Naive thymus-derived CD4-positive, alpha-beta T cell (primary cell): ENCODE results near the gene MYO1F. TPM values are rescaled to one million over a fixed set of nuclear protein-coding genes. Genes with fewer than 3 reads are reported as not detected.

Source experiments
- ATAC-seq: fragments of 150-1000 bp; cut with Tn5 transposase; 2 replicates; pipeline ENCODE4 v1.10.0; 2021; ENCODE audit warnings: mild to moderate bottlenecking, moderate library complexity
- CTCF ChIA-PET: fragments of 350-600 bp; sonication (Branson Sonifier 250); formaldehyde crosslinking; loops from one replicate; lab custom pipeline; 2021; ENCODE audit warnings: antibody characterized with exemption; lab: Charles Lee
- POLR2A ChIA-PET: fragments of 350-600 bp; sonication (Branson Sonifier 250); formaldehyde crosslinking; loops from one replicate; lab custom pipeline; 2021; ENCODE audit warnings: antibody characterized with exemption, inconsistent platforms; lab: Charles Lee
- DNase-seq, 9 donors: peaks; one replicate each; pipeline versions ENCODE4 v3.0.0 to v3.0.0-alpha.2; 2020 to 2022; ENCODE audit warnings: mixed read lengths in 1 of 9
- H3K27ac ChIP-seq: one replicate; pipeline ENCODE4 v1.7.0; 2013; ENCODE audit warnings: mild to moderate bottlenecking, low read depth, low read length, moderate library complexity
- H3K27me3 ChIP-seq, 2 donors: one replicate each; pipeline ENCODE4 v1.7.0; 2013; ENCODE audit warnings: low read length in 2 of 2, mild to moderate bottlenecking in 2 of 2, moderate library complexity in 2 of 2; ENCODE audit not compliant: control insufficient read depth in 2 of 2, insufficient read depth in 2 of 2
- H3K36me3 ChIP-seq, 3 experiments: 1 replicate in 2 of 3; 2 replicates in 1 of 3; pipeline ENCODE4 v1.7.0; 2013; ENCODE audit warnings: low read length in 3 of 3, mild to moderate bottlenecking in 3 of 3, moderate library complexity in 1 of 3; ENCODE audit not compliant: insufficient read depth in 3 of 3, control insufficient read depth in 2 of 3
- H3K4me1 ChIP-seq, 2 donors: one replicate each; pipeline ENCODE4 v1.7.0; 2013; ENCODE audit warnings: low read length in 2 of 2, mild to moderate bottlenecking in 2 of 2, moderate library complexity in 1 of 2; ENCODE audit not compliant: control insufficient read depth in 2 of 2, insufficient read depth in 2 of 2
- H3K4me3 ChIP-seq: 2 replicates; pipeline ENCODE4 v1.7.0; 2013; ENCODE audit warnings: mild to moderate bottlenecking, low read length
- H3K9me3 ChIP-seq, 3 experiments: 1 replicate in 2 of 3; 2 replicates in 1 of 3; pipeline ENCODE4 v1.7.0; 2013; ENCODE audit warnings: low read length in 3 of 3; ENCODE audit not compliant: control insufficient read depth in 2 of 3
- H3K27ac Mint-ChIP-seq, 9 donors: one replicate each; pipeline ENCODE4 v1.8.0; 2020 to 2022; ENCODE audit warnings: mixed read lengths in 9 of 9, mild to moderate bottlenecking in 8 of 9, moderate library complexity in 5 of 9, inconsistent platforms in 2 of 9
- H3K27me3 Mint-ChIP-seq, 5 donors: one replicate each; pipeline ENCODE4 v1.8.0; 2021 to 2022; ENCODE audit warnings: mixed read lengths in 5 of 5, mild to moderate bottlenecking in 1 of 5
- H3K36me3 Mint-ChIP-seq, 5 donors: one replicate each; pipeline ENCODE4 v1.8.0; 2020 to 2022; ENCODE audit warnings: mixed read lengths in 5 of 5, mild to moderate bottlenecking in 3 of 5, inconsistent platforms in 1 of 5
- H3K4me1 Mint-ChIP-seq, 7 donors: one replicate each; pipeline ENCODE4 v1.8.0; 2020 to 2022; ENCODE audit warnings: mixed read lengths in 7 of 7, mild to moderate bottlenecking in 3 of 7, inconsistent platforms in 1 of 7
- H3K4me3 Mint-ChIP-seq, 10 donors: one replicate each; pipeline ENCODE4 v1.8.0; 2020 to 2022; ENCODE audit warnings: mild to moderate bottlenecking in 10 of 10, mixed read lengths in 10 of 10, moderate library complexity in 6 of 10, inconsistent platforms in 2 of 10
- H3K9me3 Mint-ChIP-seq, 11 donors: one replicate each; pipeline ENCODE4 v1.8.0; 2020 to 2022; ENCODE audit warnings: mixed read lengths in 11 of 11, mild to moderate bottlenecking in 4 of 11, inconsistent platforms in 1 of 11, moderate library complexity in 1 of 11
- intact Hi-C, 2 donors: fragments of 100-400 bp; cut with micrococcal nuclease; formaldehyde crosslinking; loops; one replicate each; pipeline ENCODE4 v1.15.1; 2023
- polyA plus RNA-seq, 2 donors: library from polyadenylated mRNA; unstranded; fragments of 300-500 nt; fragmentation: Illumina TruSeq; gene quantifications; one replicate each; pipeline ENCODE4 v1.2.3, GENCODE V29; 2021
- total RNA-seq, 6 experiments: library from RNA in 5 of 6; stranded (reverse) in 5 of 6; gene quantifications; 1 replicate in 5 of 6; 2 replicates in 1 of 6; pipeline ENCODE4 v1.2.3 and lab custom pipeline; 2021 to 2026

The MYO1F gene
- total and polyA plus RNA-seq, 7 experiments from 2014 or later, result 0.83 to 472 (median 26.7) TPM

DNA sequence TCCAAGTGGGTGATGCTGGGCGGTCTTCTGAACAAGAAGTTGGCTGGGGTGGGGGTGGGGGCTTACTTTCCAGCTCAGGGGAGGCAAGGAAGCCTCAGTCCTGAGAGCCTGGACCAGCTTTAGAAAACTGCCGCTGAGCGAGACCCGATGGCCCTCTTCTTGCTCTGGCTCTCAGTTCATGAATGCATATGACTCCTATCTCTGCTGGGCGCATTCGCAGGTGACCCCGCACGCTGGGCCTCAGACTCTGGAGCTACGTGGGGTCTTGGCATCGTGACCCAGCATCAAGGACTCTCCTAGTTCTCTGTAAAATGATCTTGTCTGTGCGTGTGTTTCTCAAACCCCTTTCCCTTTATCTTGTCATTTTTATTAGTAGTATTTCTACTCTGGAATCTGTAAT, 94.5 kb downstream of the MYO1F start:
- CTCF ChIA-PET, result interaction anchor here (0.6 to 1.5 kb wide), 4 partner anchors 31 to 213 kb away, joined by 3 to 5 read pairs (median 3); partner anchors contain the start of gene ZNF414
- DNase-seq, result no peak

DNA sequence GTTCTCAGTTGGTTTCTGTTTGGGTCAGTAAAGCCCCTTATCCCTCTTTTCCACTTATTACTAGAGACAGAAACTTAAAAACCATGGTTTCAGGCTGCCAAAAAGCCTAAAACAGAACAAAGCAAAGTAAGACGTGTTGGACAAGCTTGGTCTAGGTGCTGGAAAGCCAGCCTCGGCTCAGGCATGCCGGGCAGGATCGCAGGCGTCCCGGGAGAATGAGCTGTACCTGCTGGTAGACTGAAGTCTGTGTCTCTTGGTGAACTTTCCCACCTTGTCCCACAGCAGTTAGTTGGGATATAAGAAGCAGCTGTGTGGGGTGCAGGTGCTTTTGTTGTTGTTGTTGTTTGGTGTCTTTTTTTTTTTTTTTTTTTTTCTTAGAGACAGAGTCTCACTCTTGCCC, 95.6 kb downstream of the MYO1F start:
- CTCF ChIA-PET, result interaction anchor here (0.7 to 1.5 kb wide), 3 partner anchors 32 to 126 kb away, joined by 3 read pairs; partner anchors contain the start of gene ZNF414
- Mint-ChIP-seq H3K36me3 (peaks cover 0 to 46% (median 10%) of the 10 kb centered on the region in 5 donors), H3K27me3 (no peaks in the 10 kb centered on the region), H3K4me1 (peaks cover 37 to 74% (median 59%) of the 10 kb centered on the region in 7 donors), H3K9me3 (peaks cover 0 to 3% (median 0%) of the 10 kb centered on the region in 11 donors), H3K4me3 (peak overlapping the region in 7 of 10 donors; percentile 29 to 64 (median 54)), H3K27ac (peak overlapping the region; percentile 55 to 93 (median 82))
- POLR2A ChIA-PET, result interaction anchor here (0.5 to 1.6 kb wide), 6 partner anchors 16 to 97 kb away, joined by 3 to 6 read pairs (median 4); partner anchors contain the start of genes HNRNPM and ZNF414
- no peak for ATAC-seq
- Histone ChIP-seq H3K27me3 (no peaks in the 10 kb centered on the region), H3K4me1 (peaks cover 14 to 19% of the 10 kb centered on the region in 2 donors), H3K27ac (peak overlapping the region; percentile 15), H3K9me3 (no peaks in the 10 kb centered on the region), H3K4me3 (no peak overlapping the region), H3K36me3 (peaks cover 17 to 79% (median 23%) of the 10 kb centered on the region in 3 experiments)
- DNase-seq, result no peak
- intact Hi-C loops, result loop anchor here in 1 of 2 donors (10.0 kb wide), 1 partner anchor 127 kb away; no protein-coding TSS in a partner anchor

More for the DNA sequence above, 94.5 kb downstream of the MYO1F start:
- peaks cover 43 to 74% (median 60%) of the 10 kb centered on the region in 7 donors for H3K4me1 Mint-ChIP-seq
- ATAC-seq, result no peak
- H3K9me3 ChIP-seq, result no peaks in the 10 kb centered on the region
- peaks cover 9 to 50% (median 12%) of the 10 kb centered on the region in 5 donors for H3K36me3 Mint-ChIP-seq
- H3K4me3 ChIP-seq, result no peak overlapping the region
- no peaks in the 10 kb centered on the region for H3K27me3 Mint-ChIP-seq
- H3K27ac Mint-ChIP-seq, result peak overlapping the region in 6 of 9 donors; percentile 3 to 83 (median 64)
- H3K27ac ChIP-seq, result no peak overlapping the region
- no peak overlapping the region for H3K4me3 Mint-ChIP-seq
- H3K4me1 ChIP-seq, result peaks cover 24 to 26% of the 10 kb centered on the region in 2 donors
- H3K36me3 ChIP-seq, result peaks cover 21 to 80% (median 23%) of the 10 kb centered on the region in 3 experiments
- H3K27me3 ChIP-seq, result no peaks in the 10 kb centered on the region
- POLR2A ChIA-PET, result interaction anchor here (0.8 to 1.4 kb wide), 4 partner anchors 9 to 88 kb away, joined by 3 to 4 read pairs (median 4); no protein-coding TSS in a partner anchor
- intact Hi-C loops, result loop anchor here in 1 of 2 donors (10.0 kb wide), 1 partner anchor 128 kb away; no protein-coding TSS in a partner anchor
- H3K9me3 Mint-ChIP-seq, result peaks cover 0 to 3% (median 0%) of the 10 kb centered on the region in 11 donors

DNA sequence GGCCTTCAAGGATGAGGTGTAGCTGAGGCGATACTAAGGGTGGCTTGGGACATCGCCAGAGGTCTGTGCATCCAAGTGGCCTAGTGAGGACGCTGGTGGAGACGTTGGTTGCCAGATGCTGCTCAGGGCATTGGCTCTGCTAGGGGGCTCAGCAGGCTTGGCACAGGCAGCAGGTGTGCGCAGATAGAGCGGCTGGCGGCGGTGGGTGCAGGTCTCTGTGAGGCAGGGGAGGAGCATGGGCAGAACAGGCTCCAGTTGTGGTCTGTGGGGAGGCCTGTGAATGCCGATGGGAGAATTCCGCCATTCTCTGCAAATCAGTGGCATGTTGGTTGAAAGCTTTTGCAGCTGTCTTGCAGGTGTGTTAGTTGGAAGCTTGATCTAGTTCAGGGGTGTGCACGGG, 96.0 kb downstream of the MYO1F start:
- intact Hi-C loops, result loop anchor here in 1 of 2 donors (10.0 kb wide), 1 partner anchor 126 kb away; no protein-coding TSS in a partner anchor
- Histone ChIP-seq H3K9me3 (no peaks in the 10 kb centered on the region), H3K27ac (peak overlapping the region; percentile 15), H3K27me3 (no peaks in the 10 kb centered on the region), H3K4me3 (no peak overlapping the region), H3K36me3 (peaks cover 13 to 79% (median 21%) of the 10 kb centered on the region in 3 experiments), H3K4me1 (peaks cover 9 to 15% of the 10 kb centered on the region in 2 donors)
- H3K4me3 Mint-ChIP-seq, result peak overlapping the region in 8 of 10 donors; percentile 2 to 64 (median 47)
- peaks cover 0 to 3% (median 0%) of the 10 kb centered on the region in 11 donors for H3K9me3 Mint-ChIP-seq
- ChIA-PET CTCF (interaction anchor here (0.7 to 1.5 kb wide), 3 partner anchors 32 to 126 kb away, joined by 3 read pairs; partner anchors contain the start of gene ZNF414), POLR2A (interaction anchor here (0.6 to 1.6 kb wide), 4 partner anchors 21 to 97 kb away, joined by 3 to 5 read pairs (median 4); partner anchors contain the start of genes HNRNPM and ZNF414)
- H3K27me3 Mint-ChIP-seq, result no peaks in the 10 kb centered on the region
- no peak for DNase-seq
- H3K36me3 Mint-ChIP-seq, result peaks cover under 1 to 44% (median 10%) of the 10 kb centered on the region in 5 donors
- no peak for ATAC-seq
- H3K4me1 Mint-ChIP-seq, result peaks cover 37 to 73% (median 58%) of the 10 kb centered on the region in 7 donors
- H3K27ac Mint-ChIP-seq, result peak overlapping the region; percentile 55 to 93 (median 82)

DNA sequence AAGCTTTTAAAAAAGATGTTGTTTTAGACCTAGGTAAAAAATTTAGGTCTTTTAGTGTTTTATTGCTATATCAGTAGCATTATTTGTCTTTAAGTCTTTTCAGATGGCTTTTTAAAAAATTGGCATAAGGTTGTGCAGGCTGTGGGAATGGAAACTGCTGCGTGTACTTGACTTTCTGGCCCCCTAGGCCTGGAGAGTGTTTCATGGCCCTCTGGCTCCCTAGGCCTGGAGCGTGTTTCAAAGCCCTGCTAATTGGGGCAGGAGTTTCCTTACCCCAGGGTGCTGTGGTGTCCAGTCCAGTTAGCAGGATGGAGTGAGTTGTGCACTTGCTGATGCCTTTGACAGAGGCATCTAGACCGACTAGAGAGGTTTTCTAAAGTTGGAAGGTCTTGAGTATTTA, 98.6 kb downstream of the MYO1F start:
- ATAC-seq (no peak), DNase-seq (no peak)
- peaks cover 6 to 78% (median 20%) of the 10 kb centered on the region in 3 experiments for H3K36me3 ChIP-seq
- Mint-ChIP-seq H3K4me1 (peaks cover 39 to 82% (median 71%) of the 10 kb centered on the region in 7 donors), H3K36me3 (peaks cover 6 to 43% (median 15%) of the 10 kb centered on the region in 5 donors), H3K9me3 (peaks cover 0 to 2% (median 0%) of the 10 kb centered on the region in 11 donors), H3K27ac (peak overlapping the region; percentile 20 to 90 (median 74)), H3K27me3 (no peaks in the 10 kb centered on the region), H3K4me3 (peak overlapping the region in 8 of 10 donors; percentile 20 to 88 (median 53))
- H3K27me3 ChIP-seq, result no peaks in the 10 kb centered on the region
- ChIA-PET POLR2A (interaction anchor here (1.0 to 1.2 kb wide), 3 partner anchors 9 to 35 kb away, joined by 3 to 5 read pairs (median 4); partner anchors contain the start of gene ZNF414), CTCF (interaction anchor here (1.2 to 1.9 kb wide), 3 partner anchors 9 to 108 kb away, joined by 3 to 5 read pairs (median 4); no protein-coding TSS in a partner anchor)
- peak overlapping the region; percentile 31 for H3K27ac ChIP-seq
- intact Hi-C loops, result loop anchor here in 1 of 2 donors (5.0 kb wide), 1 partner anchor 39 kb away; no protein-coding TSS in a partner anchor
- peaks cover 8 to 9% of the 10 kb centered on the region in 2 donors for H3K4me1 ChIP-seq
- no peak overlapping the region for H3K4me3 ChIP-seq
- H3K9me3 ChIP-seq, result no peaks in the 10 kb centered on the region

DNA sequence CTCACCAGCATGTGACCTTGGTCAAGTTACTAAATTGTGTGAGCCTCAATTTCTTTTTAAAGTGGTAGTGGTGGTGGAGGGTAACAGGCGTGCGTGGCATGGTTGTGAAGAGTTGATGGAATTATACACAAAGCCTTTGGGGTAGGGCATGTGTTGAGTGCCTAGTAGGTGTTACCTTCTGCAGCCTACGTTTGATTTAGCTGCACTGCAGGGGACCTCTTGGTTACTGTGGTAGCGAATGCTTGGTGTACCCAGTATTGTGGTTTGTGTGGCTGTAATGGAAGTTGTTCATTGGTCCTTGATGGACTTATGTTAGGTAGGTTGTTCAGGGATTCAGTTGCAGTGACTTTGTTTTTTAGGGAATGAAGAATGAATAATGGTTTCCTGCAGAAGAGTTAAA, 99.4 kb downstream of the MYO1F start:
- ChIA-PET CTCF (interaction anchor here (1.2 to 1.9 kb wide), 2 partner anchors 101 to 109 kb away, joined by 3 to 5 read pairs; no protein-coding TSS in a partner anchor), POLR2A (interaction anchor here (1.0 kb wide), 1 partner anchor 36 kb away, joined by 5 read pairs; the partner anchor contains the start of gene ZNF414)
- no peak for DNase-seq
- H3K9me3 Mint-ChIP-seq, result peaks cover 0 to 2% (median 0%) of the 10 kb centered on the region in 11 donors
- H3K36me3 ChIP-seq, result peaks cover 10 to 77% (median 18%) of the 10 kb centered on the region in 3 experiments
- H3K36me3 Mint-ChIP-seq, result peaks cover 3 to 39% (median 16%) of the 10 kb centered on the region in 5 donors
- H3K4me1 Mint-ChIP-seq, result peaks cover 39 to 80% (median 71%) of the 10 kb centered on the region in 7 donors
- no peaks in the 10 kb centered on the region for H3K27me3 Mint-ChIP-seq
- peak overlapping the region; percentile 44 to 90 (median 71) for H3K27ac Mint-ChIP-seq
- peak overlapping the region; percentile 1 to 88 (median 40) for H3K4me3 Mint-ChIP-seq
- peaks cover 8 to 9% of the 10 kb centered on the region in 2 donors for H3K4me1 ChIP-seq
- intact Hi-C loops, result loop anchor here in 1 of 2 donors (5.0 kb wide), 1 partner anchor 39 kb away; no protein-coding TSS in a partner anchor
- H3K27me3 ChIP-seq, result no peaks in the 10 kb centered on the region
- peak; percentile 30 for ATAC-seq
- H3K9me3 ChIP-seq, result no peaks in the 10 kb centered on the region
- H3K4me3 ChIP-seq, result no peak overlapping the region
- H3K27ac ChIP-seq, result peak overlapping the region; percentile 31

DNA sequence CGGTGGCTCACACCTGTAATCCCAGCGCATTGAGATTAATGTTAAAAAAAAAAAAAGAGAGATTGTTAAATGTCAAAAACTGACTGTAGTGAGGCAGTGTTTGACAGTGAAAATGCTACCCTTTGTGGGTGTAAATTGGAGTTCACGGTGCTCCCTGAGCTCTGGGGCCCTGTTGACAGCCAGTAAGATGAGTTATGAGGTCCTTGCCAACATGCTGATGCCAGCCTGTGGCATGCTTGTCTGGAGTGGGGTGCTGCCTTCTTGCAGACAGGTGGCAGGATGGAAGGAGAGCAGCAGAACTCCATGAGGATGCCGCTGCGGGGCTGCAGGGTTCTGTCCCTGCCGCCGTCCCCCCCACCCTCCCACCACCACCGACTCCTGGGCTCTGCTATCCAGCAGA, 100.7 kb downstream of the MYO1F start:
- Mint-ChIP-seq H3K4me1 (peaks cover 33 to 70% (median 62%) of the 10 kb centered on the region in 7 donors), H3K27ac (peak overlapping the region in 5 of 9 donors; percentile 54 to 86 (median 75)), H3K36me3 (peaks cover 0 to 37% (median 16%) of the 10 kb centered on the region in 5 donors), H3K27me3 (no peaks in the 10 kb centered on the region), H3K4me3 (peak overlapping the region in 3 of 10 donors; percentile 2 to 32 (median 27)), H3K9me3 (peaks cover 0 to under 1% (median 0%) of the 10 kb centered on the region in 11 donors)
- peaks cover 19 to 78% (median 22%) of the 10 kb centered on the region in 3 experiments for H3K36me3 ChIP-seq
- ChIA-PET CTCF (interaction anchor here (0.6 to 0.8 kb wide), 2 partner anchors 21 to 106 kb away, joined by 3 to 5 read pairs; no protein-coding TSS in a partner anchor), POLR2A (interaction anchor here (0.6 to 0.7 kb wide), 2 partner anchors 15 to 94 kb away, joined by 3 to 4 read pairs; no protein-coding TSS in a partner anchor)
- H3K4me3 ChIP-seq, result no peak overlapping the region
- no peak for DNase-seq
- H3K4me1 ChIP-seq, result peaks cover 8 to 9% of the 10 kb centered on the region in 2 donors
- no peaks in the 10 kb centered on the region for H3K9me3 ChIP-seq
- intact Hi-C loops, result loop anchor here in 1 of 2 donors (5.0 kb wide), 1 partner anchor 41 kb away; no protein-coding TSS in a partner anchor
- no peak overlapping the region for H3K27ac ChIP-seq
- ATAC-seq, result no peak
- no peaks in the 10 kb centered on the region for H3K27me3 ChIP-seq
